Activated naive CD4-positive, alpha-beta T cell treated with anti-CD3 and anti-CD28 coated beads for 36 hours (primary cell): Measurements from ENCODE around the gene POLR1G. TPM values are rescaled to one million over a fixed set of nuclear protein-coding genes. Genes with fewer than 3 reads are reported as not detected.

Experiments
- CTCF ChIA-PET: fragments of 350-600 bp; sonication (Branson Sonifier 250); formaldehyde crosslinking; loops from one replicate; lab custom pipeline; 2021; ENCODE audit warnings: antibody characterized with exemption; lab: Charles Lee
- DNase-seq: peaks from one replicate; pipeline ENCODE4 v3.0.0-alpha.2; 2020
- H3K27ac Mint-ChIP-seq: one replicate; pipeline ENCODE4 v1.8.0; 2021; ENCODE audit warnings: mild to moderate bottlenecking, mixed read lengths
- H3K27me3 Mint-ChIP-seq: one replicate; pipeline ENCODE4 v1.8.0; 2021; ENCODE audit warnings: low read depth, mixed read lengths
- H3K36me3 Mint-ChIP-seq: one replicate; pipeline ENCODE4 v1.8.0; 2021; ENCODE audit warnings: low read depth, mixed read lengths
- H3K4me1 Mint-ChIP-seq: one replicate; pipeline ENCODE4 v1.8.0; 2021; ENCODE audit warnings: low read depth, mixed read lengths
- H3K4me3 Mint-ChIP-seq: one replicate; pipeline ENCODE4 v1.8.0; 2021; ENCODE audit warnings: mild to moderate bottlenecking, moderate library complexity, mixed read lengths
- H3K9me3 Mint-ChIP-seq: one replicate; pipeline ENCODE4 v1.8.0; 2021; ENCODE audit warnings: mixed read lengths
- intact Hi-C: fragments of 100-400 bp; cut with micrococcal nuclease; formaldehyde crosslinking; loops from one replicate; pipeline ENCODE4 v1.15.1; 2023
- total RNA-seq, 2 experiments: library from RNA; stranded (reverse); gene quantifications; one replicate each; pipeline ENCODE4 v1.2.3, GENCODE V29; 2021

Gene POLR1G
- total RNA-seq, 2 experiments from 2014 or later: 7.4 to 7.6 TPM

DNA sequence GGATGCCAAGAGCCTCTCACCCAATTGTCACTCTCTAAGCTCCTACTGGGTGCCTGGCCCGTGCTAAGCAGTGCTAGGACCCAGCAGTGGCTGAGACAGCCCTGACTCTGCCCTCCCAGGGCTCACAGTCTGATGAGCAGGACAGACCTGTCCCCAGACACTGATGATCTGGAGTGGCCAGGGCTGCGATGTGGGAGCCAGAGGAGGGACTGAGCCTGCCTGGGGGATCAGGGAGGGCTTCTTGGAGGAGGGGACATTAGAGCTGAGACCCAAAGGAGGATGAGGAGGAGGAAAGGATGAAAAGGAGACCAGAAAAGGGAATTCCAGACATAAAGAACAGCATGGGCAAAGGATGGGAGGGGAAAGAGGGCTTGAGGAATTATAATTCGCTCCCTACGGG, 10.7 kb downstream of the POLR1G start:
- Mint-ChIP-seq H3K4me3 (no peak overlapping the region), H3K27me3 (no peaks in the 10 kb centered on the region), H3K27ac (no peak overlapping the region), H3K4me1 (peaks cover 25% of the 10 kb centered on the region), H3K9me3 (no peaks in the 10 kb centered on the region), H3K36me3 (peaks cover 28% of the 10 kb centered on the region)
- intact Hi-C loops: no loop called here
- no peak for DNase-seq
- CTCF ChIA-PET: interaction anchor here (1.3 kb wide), 1 partner anchor 14 kb away, joined by 4 read pairs; no protein-coding TSS in a partner anchor

DNA sequence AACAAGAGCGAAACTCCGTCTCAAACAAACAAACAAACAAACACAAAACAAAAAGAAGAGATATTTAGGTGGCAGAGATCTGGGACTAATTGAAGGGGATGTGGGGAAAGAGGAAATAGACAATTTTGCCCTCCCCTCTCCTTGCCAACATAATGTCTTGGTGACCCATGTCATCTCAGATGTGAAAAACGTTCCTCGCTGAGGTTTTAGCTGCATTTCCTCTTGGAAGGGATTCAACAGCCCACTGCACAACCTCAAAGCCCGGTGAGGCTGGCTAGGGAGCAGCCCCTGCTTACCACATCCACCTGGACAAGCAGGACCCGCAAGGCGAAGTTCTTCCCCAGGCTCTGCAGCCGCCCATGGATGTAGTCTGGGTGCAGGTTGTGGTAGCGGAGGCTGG, 12.4 kb downstream of the POLR1G start:
- Mint-ChIP-seq H3K36me3 (peaks cover 23% of the 10 kb centered on the region), H3K9me3 (no peaks in the 10 kb centered on the region), H3K4me1 (peaks cover 37% of the 10 kb centered on the region), H3K27ac (no peak overlapping the region), H3K4me3 (no peak overlapping the region), H3K27me3 (no peaks in the 10 kb centered on the region)
- CTCF ChIA-PET: no interaction called here
- DNase-seq: no peak
- intact Hi-C loops: no loop called here

- peak overlapping the region; percentile 36 for H3K27ac Mint-ChIP-seq
- no peak overlapping the region for H3K4me3 Mint-ChIP-seq
- peaks cover 43% of the 10 kb centered on the region for H3K4me1 Mint-ChIP-seq
- CTCF ChIA-PET: no interaction called here
- no peaks in the 10 kb centered on the region for H3K27me3 Mint-ChIP-seq
- DNase-seq: no peak
- intact Hi-C loops: no loop called here
- no peaks in the 10 kb centered on the region for H3K9me3 Mint-ChIP-seq
- H3K36me3 Mint-ChIP-seq: peaks cover 21% of the 10 kb centered on the region
Measured at GRCh38 chr19:45419396-45419795, 13.0 kb downstream of the POLR1G start.

- no peak overlapping the region for H3K4me3 Mint-ChIP-seq
- no peak overlapping the region for H3K27ac Mint-ChIP-seq
- H3K36me3 Mint-ChIP-seq: peaks cover 16% of the 10 kb centered on the region
- intact Hi-C loops: loop anchor here (5.0 kb wide), 1 partner anchor 272 kb away; the partner anchor contains the start of genes QPCTL and SNRPD2
- H3K27me3 Mint-ChIP-seq: no peaks in the 10 kb centered on the region
- peaks cover 47% of the 10 kb centered on the region for H3K4me1 Mint-ChIP-seq
- H3K9me3 Mint-ChIP-seq: no peaks in the 10 kb centered on the region
- no peak for DNase-seq
- CTCF ChIA-PET: interaction anchor here (0.6 to 0.9 kb wide), 2 partner anchors 59 to 1940 kb away, joined by 3 read pairs; no protein-coding TSS in a partner anchor
Measured at GRCh38 chr19:45419895-45420294, 13.5 kb downstream of the POLR1G start.

DNA sequence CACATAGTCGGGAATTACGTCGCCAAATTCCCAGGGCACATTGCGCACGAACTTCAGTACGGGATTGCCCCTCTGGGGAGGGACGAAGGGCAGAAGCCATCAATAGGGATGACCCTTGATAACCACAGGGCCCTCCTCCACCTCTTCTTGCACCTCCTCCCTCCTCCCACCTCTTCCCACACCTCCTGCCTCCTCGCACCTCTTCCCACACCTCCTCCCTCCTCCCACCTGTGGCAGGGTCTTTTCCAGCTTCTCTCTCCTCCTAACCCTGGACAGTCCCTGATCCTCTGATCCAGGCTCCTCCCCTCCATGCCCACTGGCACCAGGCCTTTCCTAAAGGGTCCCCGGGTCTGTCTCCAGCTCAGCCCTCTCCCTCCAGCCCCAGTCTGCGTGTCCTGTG, 13.9 kb downstream of the POLR1G start:
- Mint-ChIP-seq H3K27ac (peak overlapping the region; percentile 61), H3K9me3 (no peaks in the 10 kb centered on the region), H3K27me3 (no peaks in the 10 kb centered on the region), H3K36me3 (peaks cover 16% of the 10 kb centered on the region), H3K4me1 (peaks cover 47% of the 10 kb centered on the region), H3K4me3 (no peak overlapping the region)
- CTCF ChIA-PET: interaction anchor here (0.6 to 0.9 kb wide), 2 partner anchors 59 to 1940 kb away, joined by 3 read pairs; no protein-coding TSS in a partner anchor
- intact Hi-C loops: loop anchor here (5.0 kb wide), 1 partner anchor 272 kb away; the partner anchor contains the start of genes QPCTL and SNRPD2
- DNase-seq: no peak

DNA sequence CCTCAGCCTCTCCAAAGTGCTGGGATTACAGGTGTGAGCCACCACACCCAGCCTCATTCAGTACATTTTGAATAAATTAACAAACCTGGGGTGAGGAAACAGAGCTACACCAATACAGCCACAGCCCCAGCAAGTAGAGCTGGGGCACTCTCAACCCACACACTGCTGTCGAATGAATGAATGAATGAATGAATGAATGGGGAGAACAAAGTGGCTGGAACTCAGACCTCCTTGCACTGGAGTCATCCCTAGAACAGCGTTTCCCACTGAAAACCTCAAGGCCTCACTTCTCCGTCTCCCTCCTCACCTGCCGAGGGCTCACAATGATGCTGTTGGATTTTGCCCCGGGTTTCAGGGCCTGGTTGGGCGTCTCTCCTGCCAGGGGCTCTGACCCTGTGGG, 14.4 kb downstream of the POLR1G start:
- no peak for DNase-seq
- Mint-ChIP-seq H3K27ac (peak overlapping the region; percentile 36), H3K4me1 (peaks cover 50% of the 10 kb centered on the region), H3K9me3 (no peaks in the 10 kb centered on the region), H3K4me3 (no peak overlapping the region), H3K36me3 (peaks cover 12% of the 10 kb centered on the region), H3K27me3 (no peaks in the 10 kb centered on the region)
- CTCF ChIA-PET: interaction anchor here (0.9 to 1.6 kb wide), 2 partner anchors 20 to 58 kb away, joined by 3 to 5 read pairs; no protein-coding TSS in a partner anchor
- intact Hi-C loops: loop anchor here (5.0 kb wide), 1 partner anchor 271 kb away; the partner anchor contains the start of genes QPCTL and SNRPD2

DNA sequence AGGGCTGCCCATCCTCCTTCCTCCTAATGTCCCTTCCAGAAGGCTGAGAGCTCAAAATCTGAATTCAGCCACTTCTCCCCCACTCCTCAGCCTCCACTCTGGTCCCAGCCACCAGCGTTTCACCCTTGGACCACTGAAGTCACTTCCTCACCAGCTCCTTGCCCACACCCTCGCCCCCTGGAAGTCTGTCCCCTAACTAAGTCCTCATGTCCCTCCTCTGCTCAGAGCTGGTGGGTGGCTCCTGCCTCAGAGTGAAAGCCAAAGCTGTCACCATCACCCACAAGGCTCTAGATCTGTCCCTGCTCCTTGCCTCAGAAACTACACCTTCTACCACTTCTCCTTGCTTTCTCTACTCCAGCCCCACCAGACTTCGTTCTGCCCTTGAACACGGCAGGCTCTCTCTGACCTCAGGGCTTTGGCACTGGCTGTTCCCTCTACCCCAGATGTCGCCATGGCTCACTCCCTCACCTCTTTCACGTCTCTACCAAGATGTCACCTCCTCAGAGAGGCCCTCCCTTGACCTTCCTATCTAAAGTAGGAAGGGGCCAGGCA, 15.6 kb downstream of the POLR1G start:
- H3K27me3 Mint-ChIP-seq: no peaks in the 10 kb centered on the region
- intact Hi-C loops: loop anchor here (5.0 kb wide), 1 partner anchor 270 kb away; the partner anchor contains the start of genes QPCTL and SNRPD2

GRCh38 chr19:45423033-45423588, 16.7 kb downstream of the POLR1G start:
- CTCF ChIA-PET: interaction anchor here (0.6 to 1.0 kb wide), 2 partner anchors 16 to 18 kb away, joined by 3 to 4 read pairs; partner anchors contain the start of gene PPP1R13L
- no peak for DNase-seq

More for the DNA sequence above, 15.6 kb downstream of the POLR1G start:
- DNase-seq: no peak
- H3K4me1 Mint-ChIP-seq: peaks cover 52% of the 10 kb centered on the region
- peaks cover 10% of the 10 kb centered on the region for H3K36me3 Mint-ChIP-seq
- no peak overlapping the region for H3K4me3 Mint-ChIP-seq
- no peaks in the 10 kb centered on the region for H3K9me3 Mint-ChIP-seq
- H3K27ac Mint-ChIP-seq: no peak overlapping the region
- CTCF ChIA-PET: interaction anchor here (0.7 to 1.6 kb wide), 3 partner anchors 21 to 83 kb away, joined by 3 to 5 read pairs (median 3); no protein-coding TSS in a partner anchor

DNA sequence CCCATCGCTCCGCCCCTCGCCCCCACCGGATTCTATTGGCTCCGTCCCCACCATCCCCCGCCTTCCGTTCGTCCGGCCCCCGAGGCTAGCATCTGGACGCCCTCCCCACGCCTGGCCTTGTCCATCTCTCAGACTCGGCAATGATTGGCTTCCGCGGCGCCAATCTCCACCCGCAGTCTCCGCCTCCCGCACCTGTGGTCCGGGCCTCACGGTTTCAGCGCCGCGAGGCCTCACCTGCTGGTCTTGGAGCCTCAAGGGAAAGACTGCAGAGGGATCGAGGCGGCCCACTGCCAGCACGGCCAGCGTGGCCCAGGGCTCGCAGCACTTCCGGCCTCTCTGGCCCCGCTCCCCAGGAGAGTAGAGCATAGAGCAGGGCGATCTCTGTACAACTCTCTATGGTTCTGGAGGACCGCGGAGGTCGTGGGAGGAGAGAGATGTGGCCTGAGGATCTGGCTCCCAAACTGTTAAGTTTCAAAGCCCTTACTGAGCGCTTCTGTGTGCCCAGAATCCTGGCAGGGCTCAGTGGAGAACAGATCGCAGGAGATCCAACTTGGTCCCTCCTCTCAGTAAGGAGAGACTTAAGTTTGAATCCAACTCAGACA, 17.2 kb downstream of the POLR1G start, which contains the start of gene ERCC1:
Gene ERCC1, minus strand, starts transcription at position 329 of the 602 bp plus-strand sequence. CDS start 543 bp downstream, outside the sequence.
- H3K36me3 Mint-ChIP-seq: peaks cover 8% of the 10 kb centered on the region
- H3K27ac Mint-ChIP-seq: peak within 1 kb of the TSS; percentile 90
- H3K4me3 Mint-ChIP-seq: peak within 1 kb of the TSS; percentile 94
- H3K9me3 Mint-ChIP-seq: no peaks in the 10 kb centered on the region
- peaks cover 63% of the 10 kb centered on the region for H3K4me1 Mint-ChIP-seq
- CTCF ChIA-PET: interaction anchor here (0.6 to 3.3 kb wide), 4 partner anchors 17 to 278 kb away, joined by 3 to 12 read pairs (median 4); partner anchors contain the start of gene PPP1R13L
- intact Hi-C loops: loop anchor here (1.0 to 5.0 kb wide), 3 partner anchors 17 to 269 kb away; partner anchors contain the start of genes POLR1G, QPCTL and SNRPD2
- peak; percentile 90 for DNase-seq
- peaks cover 3% of the 10 kb centered on the region for H3K27me3 Mint-ChIP-seq

More at GRCh38 chr19:45423033-45423588, 16.7 kb downstream of the POLR1G start:
- H3K4me1 Mint-ChIP-seq: peaks cover 59% of the 10 kb centered on the region
- H3K27me3 Mint-ChIP-seq: no peaks in the 10 kb centered on the region
- intact Hi-C loops: loop anchor here (5.0 kb wide), 1 partner anchor 269 kb away; the partner anchor contains the start of genes QPCTL and SNRPD2
- peak overlapping the region; percentile 90 for H3K27ac Mint-ChIP-seq
- peak overlapping the region; percentile 94 for H3K4me3 Mint-ChIP-seq
- H3K9me3 Mint-ChIP-seq: no peaks in the 10 kb centered on the region
- peaks cover 10% of the 10 kb centered on the region for H3K36me3 Mint-ChIP-seq

- Mint-ChIP-seq H3K36me3 (peaks cover 6% of the 10 kb centered on the region), H3K27ac (peak overlapping the region; percentile 90), H3K9me3 (no peaks in the 10 kb centered on the region), H3K4me1 (peaks cover 58% of the 10 kb centered on the region), H3K27me3 (peaks cover 3% of the 10 kb centered on the region), H3K4me3 (peak overlapping the region; percentile 94)
- peak; percentile 69 for DNase-seq
- CTCF ChIA-PET: interaction anchor here (0.6 to 3.3 kb wide), 5 partner anchors 15 to 277 kb away, joined by 3 to 12 read pairs (median 3); no protein-coding TSS in a partner anchor
- intact Hi-C loops: loop anchor here (1.0 to 5.0 kb wide), 4 partner anchors 18 to 268 kb away; partner anchors contain the start of genes POLR1G, QPCTL and SNRPD2
Measured at GRCh38 chr19:45424191-45425058, 18.0 kb downstream of the POLR1G start.
